ENCODE results near the gene SLC35F2.
"Not testable (repeated sequence)": the region's sequence is repeated elsewhere in the genome, so short reads cannot be mapped to it uniquely, and the experiment has no call there.

The SLC35F2 gene

GRCh38 chr11:107840129-107840484, 18.5 kb downstream of the SLC35F2 start:
- no peak for DNase-seq

GRCh38 chr11:107836851-107837250, 21.7 kb downstream of the SLC35F2 start:
- no peak for DNase-seq

GRCh38 chr11:107834995-107835394, 23.6 kb downstream of the SLC35F2 start:
- DNase-seq, result no peak

- not testable (repeated sequence) for DNase-seq
These were observed 24.7 kb downstream of the SLC35F2 start for GRCh38 chr11:107833926-107834325.

GRCh38 chr11:107830915-107831540, 27.6 kb downstream of the SLC35F2 start:
- no peak for DNase-seq

- DNase-seq, result no peak
These were observed 31.5 kb downstream of the SLC35F2 start for GRCh38 chr11:107827041-107827440.

GRCh38 chr11:107825875-107826274, 32.7 kb downstream of the SLC35F2 start:
- DNase-seq, result no peak

GRCh38 chr11:107824668-107825369, 33.8 kb downstream of the SLC35F2 start:
- DNase-seq, result no peak

- DNase-seq, result no peak
These were observed 37.2 kb downstream of the SLC35F2 start for GRCh38 chr11:107821199-107821927.

- DNase-seq, result no peak
These were observed 39.1 kb downstream of the SLC35F2 start for GRCh38 chr11:107819361-107820014.

- no peak for DNase-seq
These were observed 40.1 kb downstream of the SLC35F2 start for GRCh38 chr11:107818491-107818890.

GRCh38 chr11:107816028-107816427, 42.6 kb downstream of the SLC35F2 start:
- DNase-seq, result no peak

GRCh38 chr11:107810875-107811274, 47.7 kb downstream of the SLC35F2 start:
- DNase-seq, result no peak

- no peak for DNase-seq
These were observed 50.1 kb downstream of the SLC35F2 start for GRCh38 chr11:107808521-107808920.

- DNase-seq, result no peak
These were observed 53.6 kb downstream of the SLC35F2 start for GRCh38 chr11:107804971-107805370.

GRCh38 chr11:107804211-107804610, 54.4 kb downstream of the SLC35F2 start:
- DNase-seq, result no peak

GRCh38 chr11:107801641-107802040, 56.9 kb downstream of the SLC35F2 start:
- no peak for DNase-seq

- peak; percentile 7 to 35 (median 14) for DNase-seq
These were observed 59.2 kb downstream of the SLC35F2 start for GRCh38 chr11:107799218-107799859.

- no peak for DNase-seq
These were observed 66.5 kb downstream of the SLC35F2 start for GRCh38 chr11:107792049-107792443.

GRCh38 chr11:107791343-107792048, 67.1 kb downstream of the SLC35F2 start:
- no peak for DNase-seq

GRCh38 chr11:107789767-107790166, 68.8 kb downstream of the SLC35F2 start:
- DNase-seq, result no peak

GRCh38 chr11:107787733-107788132, 70.9 kb downstream of the SLC35F2 start:
- DNase-seq, result no peak

Measured in activated CD4-positive, CD25-positive, alpha-beta regulatory T cell (primary cell).